ENCODE results near the gene RABAC1. TPM values are rescaled to one million over a fixed set of nuclear protein-coding genes. Genes with fewer than 3 reads are reported as not detected.
A peak's percentile ranks its signal among the peaks of the same experiment; 100 is the strongest.

The RABAC1 gene
- total RNA-seq, 1 experiment from 2014 or later, result 114 TPM

GRCh38 chr19:41937525-41938468 lies 21.3 kb downstream of the RABAC1 start:
- Histone ChIP-seq H3K4me3 (ENCODE audit: low read depth, low read length, poor library complexity, severe bottlenecking) (no peak overlapping the region), H3K9me3 (ENCODE audit: low read depth, low read length, poor library complexity, severe bottlenecking) (no peaks in the 10 kb centered on the region), H3K4me1 (ENCODE audit: insufficient read depth, low read length, poor library complexity, severe bottlenecking) (peaks cover 41% of the 10 kb centered on the region), H3K27me3 (replicated peaks; ENCODE audit: insufficient read depth, low read depth, low read length, poor library complexity) (no peaks in the 10 kb centered on the region), H3K36me3 (ENCODE audit: insufficient read depth, low read length, poor library complexity, severe bottlenecking) (no peaks in the 10 kb centered on the region), H3K27ac (ENCODE audit: low read depth, low read length, poor library complexity, severe bottlenecking) (peak overlapping the region; percentile 37)
- no TSS peak for BruUV-seq (replicated peaks)
- intact Hi-C loops (cut with micrococcal nuclease; ENCODE audit: unreplicated experiment), result no loop called here
- no peak for TF ChIP-seq EZH2 (IDR thresholded peaks at IDR 0.05; ENCODE audit: borderline replicate concordance, low read depth, low read length, poor library complexity, severe bottlenecking)
- CTCF ChIA-PET, result interaction anchor here (0.6 kb wide), 2 partner anchors 51 to 103 kb away, joined by 5 read pairs; no protein-coding TSS in a partner anchor
- DNase-seq (ENCODE audit: low spot score), result no peak
- POLR2A ChIA-PET (ENCODE audit: low non-redundant PET), result no interaction called here

- no peak for DNase-seq (ENCODE audit: low spot score)
- Histone ChIP-seq H3K36me3 (ENCODE audit: insufficient read depth, low read length, poor library complexity, severe bottlenecking) (no peaks in the 10 kb centered on the region), H3K27me3 (replicated peaks; ENCODE audit: insufficient read depth, low read depth, low read length, poor library complexity) (no peaks in the 10 kb centered on the region), H3K27ac (ENCODE audit: low read depth, low read length, poor library complexity, severe bottlenecking) (peak overlapping the region; percentile 34), H3K4me1 (ENCODE audit: insufficient read depth, low read length, poor library complexity, severe bottlenecking) (peaks cover 49% of the 10 kb centered on the region), H3K4me3 (ENCODE audit: low read depth, low read length, poor library complexity, severe bottlenecking) (no peak overlapping the region), H3K9me3 (ENCODE audit: low read depth, low read length, poor library complexity, severe bottlenecking) (no peaks in the 10 kb centered on the region)
- intact Hi-C loops (cut with micrococcal nuclease; ENCODE audit: unreplicated experiment), result no loop called here
- TF ChIP-seq CTCF (conservative IDR thresholded peaks at IDR 0.05; ENCODE audit: low read depth, low read length), result no peak
- no peak for TF ChIP-seq EZH2 (IDR thresholded peaks at IDR 0.05; ENCODE audit: borderline replicate concordance, low read depth, low read length, poor library complexity, severe bottlenecking)
- CTCF ChIA-PET, result no interaction called here
- POLR2A ChIA-PET (ENCODE audit: low non-redundant PET), result no interaction called here
- no TSS peak for BruUV-seq (replicated peaks)
These were observed 22.2 kb downstream of the RABAC1 start for GRCh38 chr19:41936961-41937360.

- H3K4me3 ChIP-seq (ENCODE audit: low read depth, low read length, poor library complexity, severe bottlenecking), result no peak overlapping the region
- H3K36me3 ChIP-seq (ENCODE audit: insufficient read depth, low read length, poor library complexity, severe bottlenecking), result no peaks in the 10 kb centered on the region
- BruUV-seq (replicated peaks), result no TSS peak
- ChIA-PET CTCF (no interaction called here), POLR2A (ENCODE audit: low non-redundant PET) (no interaction called here)
- no peak for TF ChIP-seq EZH2 (IDR thresholded peaks at IDR 0.05; ENCODE audit: borderline replicate concordance, low read depth, low read length, poor library complexity, severe bottlenecking)
- no peaks in the 10 kb centered on the region for H3K27me3 ChIP-seq (replicated peaks; ENCODE audit: insufficient read depth, low read depth, low read length, poor library complexity)
- intact Hi-C loops (cut with micrococcal nuclease; ENCODE audit: unreplicated experiment), result no loop called here
- H3K27ac ChIP-seq (ENCODE audit: low read depth, low read length, poor library complexity, severe bottlenecking), result peak overlapping the region; percentile 34
- H3K4me1 ChIP-seq (ENCODE audit: insufficient read depth, low read length, poor library complexity, severe bottlenecking), result peaks cover 54% of the 10 kb centered on the region
- DNase-seq (ENCODE audit: low spot score), result no peak
- no peaks in the 10 kb centered on the region for H3K9me3 ChIP-seq (ENCODE audit: low read depth, low read length, poor library complexity, severe bottlenecking)
These were observed 22.7 kb downstream of the RABAC1 start for GRCh38 chr19:41936416-41936850.

GRCh38 chr19:41935760-41936415 lies 23.2 kb downstream of the RABAC1 start:
- intact Hi-C loops (cut with micrococcal nuclease; ENCODE audit: unreplicated experiment), result loop anchor here (1.0 kb wide), 1 partner anchor 15 kb away; no protein-coding TSS in a partner anchor
- no TSS peak for BruUV-seq (replicated peaks)
- POLR2A ChIA-PET (ENCODE audit: low non-redundant PET), result no interaction called here
- Histone ChIP-seq H3K27me3 (replicated peaks; ENCODE audit: insufficient read depth, low read depth, low read length, poor library complexity) (no peaks in the 10 kb centered on the region), H3K9me3 (ENCODE audit: low read depth, low read length, poor library complexity, severe bottlenecking) (no peaks in the 10 kb centered on the region), H3K4me3 (ENCODE audit: low read depth, low read length, poor library complexity, severe bottlenecking) (no peak overlapping the region), H3K4me1 (ENCODE audit: insufficient read depth, low read length, poor library complexity, severe bottlenecking) (peaks cover 60% of the 10 kb centered on the region), H3K36me3 (ENCODE audit: insufficient read depth, low read length, poor library complexity, severe bottlenecking) (no peaks in the 10 kb centered on the region), H3K27ac (ENCODE audit: low read depth, low read length, poor library complexity, severe bottlenecking) (peak overlapping the region; percentile 34)
- TF ChIP-seq EZH2 (IDR thresholded peaks at IDR 0.05; ENCODE audit: borderline replicate concordance, low read depth, low read length, poor library complexity, severe bottlenecking), result no peak
- TF ChIP-seq CTCF (conservative IDR thresholded peaks at IDR 0.05; ENCODE audit: low read depth, low read length), result no peak
- no peak for DNase-seq (ENCODE audit: low spot score)
- CTCF ChIA-PET, result no interaction called here
